ENCODE results near the gene DNAH17. TPM values are rescaled to one million over a fixed set of nuclear protein-coding genes. Genes with fewer than 3 reads are reported as not detected.

Gene DNAH17
- total and polyA plus RNA-seq, 2 of the 13 experiments (the other 11 are each of a cell fraction or from before 2014, with no cell fraction given), result 0.86 to 1.6 TPM

DNA sequence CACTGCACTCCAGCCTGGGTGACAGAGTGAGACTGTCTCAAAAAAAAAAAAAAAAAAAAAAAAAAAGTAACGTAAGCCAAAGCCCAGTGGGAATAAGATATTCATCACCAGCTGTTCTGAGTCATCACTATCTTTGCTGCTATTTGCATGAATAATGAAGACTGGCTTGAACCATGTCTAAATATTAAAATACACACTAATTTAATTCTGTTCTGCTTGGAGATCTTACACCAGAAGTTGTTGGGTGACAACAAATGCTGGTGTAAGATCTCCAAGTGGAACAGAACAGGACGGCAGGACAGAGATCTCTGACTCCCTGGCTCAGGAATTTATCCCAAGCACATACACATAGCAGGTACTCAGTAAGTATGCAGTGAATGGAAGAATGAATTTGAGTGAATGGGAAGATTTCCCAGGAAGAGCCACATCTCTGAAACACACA is 19.6 kb downstream of the DNAH17 start:
- BruUV-seq (replicated peaks), result TSS peak; percentile 83
- peak overlapping the region; percentile 64 for H3K4me2 ChIP-seq (ENCODE audit: low read depth, low read length)
- peaks cover 32% of the 10 kb centered on the region for H3K4me1 ChIP-seq (ENCODE audit: insufficient read depth, low read length)
- H3K9ac ChIP-seq (ENCODE audit: insufficient read depth, low read depth, low read length), result no peak overlapping the region
- no peaks in the 10 kb centered on the region for H4K20me1 ChIP-seq (ENCODE audit: insufficient read depth, low read length)
- intact Hi-C loops (cut with micrococcal nuclease; ENCODE audit: unreplicated experiment) (loop anchor here (1.0 to 5.0 kb wide), 2 partner anchors 35 to 44 kb away; no protein-coding TSS in a partner anchor), in situ Hi-C loops (cut with HindIII; ENCODE audit: extremely low pct_ligation_motif_present, low pct_unique_long_range_greater_than_20kb) (no loop called here)
- peak; percentile 36 for ATAC-seq
- H3K9me3 ChIP-seq (ENCODE audit: low read length), result no peaks in the 10 kb centered on the region
- no peak for DNase-seq (ENCODE audit: low spot score)
- peak overlapping the region in 1 of 3 experiments; percentile 14; a peak in 1 of 6 replicates for H3K4me3 ChIP-seq (replicated peaks in 1 of 3; ENCODE audit: insufficient read depth in 1 of 3, low read depth in 2 of 3, low read length in 3 of 3)
- TF ChIP-seq SATB2 (CRISPR knock-in tag; IDR thresholded peaks at IDR 0.05), result no peak
- 0 out of 2 replicates have a peak, but pooled peaks have one; percentile 3 for TF ChIP-seq ZMYM2 (CRISPR knock-in tag; IDR thresholded peaks at IDR 0.05)
- CTCF ChIA-PET (ENCODE audit: low intra/inter-chr PET ratio, low total read pairs), result no interaction called here
- 18% methylated on average over 2 of the region's 2 CpGs for WGBS (ENCODE audit: low lambda C conversion rate)
- no peak for FAIRE-seq
- H2AFZ ChIP-seq (ENCODE audit: low read length), result peak overlapping the region; percentile 2
- no peaks in the 10 kb centered on the region for H3K79me2 ChIP-seq (ENCODE audit: insufficient read depth, low read length)
- POLR2A ChIA-PET, result interaction anchor here (0.6 to 1.7 kb wide), 6 partner anchors 9 to 84 kb away, joined by 3 to 4 read pairs (median 3); no protein-coding TSS in a partner anchor
- H3K27me3 ChIP-seq (ENCODE audit: control insufficient read depth in 1 of 2, insufficient read depth in 2 of 2, low read length in 2 of 2), result no peaks in the 10 kb centered on the region; a peak in 1 of 5 replicates
- H3K27ac ChIP-seq (ENCODE audit: extremely low read length, insufficient read depth, low read length), result peak overlapping the region; percentile 31
- no peaks in the 10 kb centered on the region for H3K36me3 ChIP-seq (replicated peaks in 1 of 2; ENCODE audit: control insufficient read depth in 1 of 2, insufficient read depth in 2 of 2, low read length in 2 of 2)

DNA sequence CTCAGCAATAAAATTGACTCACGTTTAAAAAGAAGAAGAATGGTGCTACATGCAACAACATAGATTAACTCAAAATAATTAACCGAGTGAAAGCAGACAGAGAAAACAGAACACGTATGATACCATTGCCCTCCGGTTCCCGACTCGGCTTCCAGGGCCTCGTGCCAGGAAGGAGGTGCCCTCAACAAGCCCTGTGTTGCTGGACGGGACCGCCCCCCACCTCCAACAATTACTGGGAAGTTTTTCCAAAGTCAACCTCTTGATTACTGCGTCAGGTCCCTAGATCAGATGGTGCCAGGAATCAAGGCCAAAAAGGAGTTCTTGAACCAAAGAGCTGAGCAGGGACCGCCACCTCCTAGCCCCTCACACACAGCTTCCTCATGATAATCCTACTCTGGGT is 20.4 kb downstream of the DNAH17 start:
- H2AFZ ChIP-seq (ENCODE audit: low read length), result no peak overlapping the region
- no peaks in the 10 kb centered on the region for H4K20me1 ChIP-seq (ENCODE audit: insufficient read depth, low read length)
- H3K4me1 ChIP-seq (ENCODE audit: insufficient read depth, low read length), result peaks cover 24% of the 10 kb centered on the region
- no peaks in the 10 kb centered on the region; a peak in 1 of 5 replicates for H3K27me3 ChIP-seq (ENCODE audit: control insufficient read depth in 1 of 2, insufficient read depth in 2 of 2, low read length in 2 of 2)
- no peaks in the 10 kb centered on the region for H3K79me2 ChIP-seq (ENCODE audit: insufficient read depth, low read length)
- in situ Hi-C loops (cut with HindIII; ENCODE audit: extremely low pct_ligation_motif_present, low pct_unique_long_range_greater_than_20kb), result no loop called here
- no peak for ATAC-seq
- POLR2A ChIA-PET, result interaction anchor here (1.7 kb wide), 1 partner anchor 12 kb away, joined by 4 read pairs; no protein-coding TSS in a partner anchor
- H3K4me3 ChIP-seq (replicated peaks in 1 of 3; ENCODE audit: insufficient read depth in 1 of 3, low read depth in 2 of 3, low read length in 3 of 3), result no peak overlapping the region
- H3K4me2 ChIP-seq (ENCODE audit: low read depth, low read length), result no peak overlapping the region
- no TSS peak for BruUV-seq (replicated peaks)
- no peak overlapping the region for H3K9ac ChIP-seq (ENCODE audit: insufficient read depth, low read depth, low read length)
- CTCF ChIA-PET (ENCODE audit: low intra/inter-chr PET ratio, low total read pairs), result no interaction called here
- TF ChIP-seq ZNF629 (CRISPR knock-in tag; conservative IDR thresholded peaks at IDR 0.05), result no peak
- TF ChIP-seq ATAD3A (CRISPR knock-in tag; IDR thresholded peaks at IDR 0.05), result no peak
- no peak for TF ChIP-seq ZNF605 (CRISPR knock-in tag; IDR thresholded peaks at IDR 0.05)
- no peak for TF ChIP-seq SNAPC2 (CRISPR knock-in tag; IDR thresholded peaks at IDR 0.05)
- TF ChIP-seq ZNF672 (CRISPR knock-in tag; IDR thresholded peaks at IDR 0.05), result no peak
- H3K36me3 ChIP-seq (replicated peaks in 1 of 2; ENCODE audit: control insufficient read depth in 1 of 2, insufficient read depth in 2 of 2, low read length in 2 of 2), result no peaks in the 10 kb centered on the region
- 88% methylated on average over 11 of the region's 11 CpGs for WGBS (ENCODE audit: low lambda C conversion rate)
- H3K27ac ChIP-seq (ENCODE audit: extremely low read length, insufficient read depth, low read length), result no peak overlapping the region
- no peak for FAIRE-seq
- DNase-seq (ENCODE audit: low spot score), result no peak
- intact Hi-C loops (cut with micrococcal nuclease; ENCODE audit: unreplicated experiment), result loop anchor here (5.0 kb wide), 1 partner anchor 35 kb away; no protein-coding TSS in a partner anchor
- no peaks in the 10 kb centered on the region for H3K9me3 ChIP-seq (ENCODE audit: low read length)

All from HepG2 (cell line).